SK-N-SH (cell line): ENCODE data around the gene EXOG. TPM values are rescaled to one million over a fixed set of nuclear protein-coding genes. Genes with fewer than 3 reads are reported as not detected.

ENCODE experiments used
- CTCF ChIA-PET: fragments of 300-600, 350-600 bp; formaldehyde crosslinking; extraction: SDS; loops from one replicate; lab custom pipeline; 2021; lab: Yijun Ruan, JAX
- POLR2A ChIA-PET: fragments of 350-600 bp; sonication (Branson Sonifier 250); formaldehyde crosslinking; extraction: SDS; loops from one replicate; lab custom pipeline; 2020; ENCODE audit warnings: antibody characterized with exemption, inconsistent platforms; lab: Yijun Ruan, JAX
- DNase-seq: peaks from one replicate; pipeline ENCODE4 v3.0.0; 2012
- H2AFZ ChIP-seq: fragments of 200-600 bp; sonication (generic); 2 replicates; pipeline ENCODE4 v1.8.1; 2016; ENCODE audit warnings: antibody characterized with exemption, mild to moderate bottlenecking, low read depth
- H3F3A ChIP-seq: fragments of 200-600 bp; sonication (generic); replicated peaks from 2 replicates; pipeline ENCODE3; 2016; ENCODE audit warnings: antibody characterized with exemption, mild to moderate bottlenecking; ENCODE audit not compliant: insufficient read depth
- H3K27ac ChIP-seq, 2 experiments: fragments of 200-500 bp in 1 of 2; fragments of 200-600 bp in 1 of 2; sonication (Bioruptor generic) in 1 of 2; sonication (generic), shearing (Covaris generic) in 1 of 2; 2 replicates each; pipeline versions ENCODE4 v1.5.1 to v1.6.1; 2014 to 2016; ENCODE audit warnings: low read depth in 2 of 2, inconsistent platforms in 1 of 2, low read length in 1 of 2, mild to moderate bottlenecking in 1 of 2, mixed read lengths in 1 of 2
- H3K27me3 ChIP-seq: fragments of 200-600 bp; sonication (generic), shearing (Covaris generic); 2 replicates; pipeline ENCODE4 v1.6.1; 2016; ENCODE audit warnings: mixed run types; ENCODE audit not compliant: insufficient read depth
- H3K36me3 ChIP-seq, 2 experiments: fragments of 200-500 bp in 1 of 2; fragments of 200-600 bp in 1 of 2; sonication (Bioruptor generic) in 1 of 2; sonication (generic) in 1 of 2; replicated peaks in 1 of 2; 2 replicates each; pipeline versions ENCODE3 to v1.5.1; 2014 to 2016; ENCODE audit warnings: low read length in 1 of 2, mild to moderate bottlenecking in 1 of 2; ENCODE audit not compliant: insufficient read depth in 2 of 2, control insufficient read depth in 1 of 2
- H3K4me1 ChIP-seq, 2 experiments: fragments of 200-500 bp in 1 of 2; fragments of 200-600 bp in 1 of 2; sonication (Bioruptor generic) in 1 of 2; sonication (generic), shearing (Covaris generic) in 1 of 2; 2 replicates each; pipeline versions ENCODE4 v1.5.1 to v1.6.1; 2014 to 2016; ENCODE audit warnings: low read depth in 1 of 2, low read length in 1 of 2, mixed run types in 1 of 2; ENCODE audit not compliant: insufficient read depth in 2 of 2, control insufficient read depth in 1 of 2
- H3K4me2 ChIP-seq: fragments of 200-600 bp; sonication (generic), shearing (Covaris generic); 2 replicates; pipeline ENCODE4 v1.6.1; 2017; ENCODE audit warnings: mixed run types
- H3K4me3 ChIP-seq, 2 experiments: fragments of 200-500 bp in 1 of 2; fragments of 200-600 bp in 1 of 2; sonication (Bioruptor generic) in 1 of 2; sonication (generic), shearing (Covaris generic) in 1 of 2; 2 replicates each; pipeline versions ENCODE4 v1.5.1 to v1.8.1; 2014 to 2016; ENCODE audit warnings: low read depth in 2 of 2, inconsistent platforms in 1 of 2, low read length in 1 of 2, mild to moderate bottlenecking in 1 of 2, mixed read lengths in 1 of 2, moderate library complexity in 1 of 2
- H3K79me2 ChIP-seq: fragments of 200-600 bp; sonication (generic); 2 replicates; pipeline ENCODE4 v1.8.1; 2017; ENCODE audit warnings: mild to moderate bottlenecking; ENCODE audit not compliant: insufficient read depth
- H3K9ac ChIP-seq: fragments of 200-600 bp; sonication (generic); 2 replicates; pipeline ENCODE4 v1.6.1; 2017; ENCODE audit warnings: mixed run types
- H3K9me2 ChIP-seq: fragments of 200-600 bp; sonication (generic); 2 replicates; pipeline ENCODE4 v1.6.1; 2017; ENCODE audit warnings: mixed run types
- H3K9me3 ChIP-seq: fragments of 200-600 bp; sonication (generic); 2 replicates; pipeline ENCODE4 v1.6.1; 2017; ENCODE audit warnings: mixed run types, mild to moderate bottlenecking, moderate library complexity
- H4K20me1 ChIP-seq: fragments of 200-600 bp; sonication (generic); 2 replicates; pipeline ENCODE4 v1.6.1; 2017; ENCODE audit warnings: mild to moderate bottlenecking, mixed run types; ENCODE audit not compliant: insufficient read depth
- CTCF ChIP-seq: fragments of 200-600 bp; sonication (generic); IDR thresholded peaks from 2 replicates; pipeline ENCODE4 v1.6.1; 2017; ENCODE audit warnings: antibody characterized with exemption, mild to moderate bottlenecking, moderate library complexity
- ELF1 ChIP-seq: IDR thresholded peaks from 2 replicates; pipeline ENCODE4 v1.4.0; 2012
- EZH2phosphoT487 ChIP-seq: fragments of 200-600 bp; sonication (generic); IDR thresholded peaks from 2 replicates; pipeline ENCODE4 v1.6.1; 2017; ENCODE audit warnings: low read depth, mixed run types, mild to moderate bottlenecking, antibody characterized with exemption, moderate library complexity, borderline replicate concordance
- FOXJ3 ChIP-seq: sonication (generic); formaldehyde crosslinking; IDR thresholded peaks from 2 replicates; pipeline ENCODE4 v1.5.1; 2020; ENCODE audit warnings: mild to moderate bottlenecking, missing genetic modification reagents
- FOXM1 ChIP-seq: IDR thresholded peaks from 2 replicates; pipeline ENCODE4 v1.4.0; 2012; ENCODE audit warnings: low read depth, mild to moderate bottlenecking
- GABPA ChIP-seq: IDR thresholded peaks from 2 replicates; pipeline ENCODE4 v1.4.0; 2012; ENCODE audit warnings: low read depth, mild to moderate bottlenecking
- JUND ChIP-seq: IDR thresholded peaks from 2 replicates; pipeline ENCODE4 v1.4.0; 2012
- MXI1 ChIP-seq: IDR thresholded peaks from 2 replicates; pipeline ENCODE4 v1.6.1; 2012; ENCODE audit warnings: mild to moderate bottlenecking, low read depth, low read length, improper control_type of control experiment
- RAD21 ChIP-seq: IDR thresholded peaks from 2 replicates; pipeline ENCODE4 v1.6.1; 2012; ENCODE audit warnings: mild to moderate bottlenecking, low read length
- RCOR1 ChIP-seq: fragments of 150-350 bp; IDR thresholded peaks from 2 replicates; pipeline ENCODE4 v1.6.1; 2017; ENCODE audit warnings: antibody characterized with exemption, low read length
- RFX5 ChIP-seq: IDR thresholded peaks from 2 replicates; pipeline ENCODE4 v1.6.1; 2012; ENCODE audit warnings: mild to moderate bottlenecking, improper control_type of control experiment, low read length
- SIN3A ChIP-seq: IDR thresholded peaks from 2 replicates; pipeline ENCODE4 v1.6.1; 2012; ENCODE audit warnings: low read depth, mild to moderate bottlenecking, low read length, moderate library complexity, borderline replicate concordance
- SMC3 ChIP-seq: IDR thresholded peaks from 2 replicates; pipeline ENCODE4 v1.6.1; 2012; ENCODE audit warnings: low read depth, low read length, improper control_type of control experiment
- TEAD4 ChIP-seq: IDR thresholded peaks from 2 replicates; pipeline ENCODE4 v1.4.0; 2012; ENCODE audit warnings: mild to moderate bottlenecking, borderline replicate concordance; ENCODE audit not compliant: insufficient read depth
- USF2 ChIP-seq: fragments of 150-350 bp; IDR thresholded peaks from 2 replicates; pipeline ENCODE4 v1.6.1; 2017; ENCODE audit warnings: antibody characterized with exemption, low read length, low read depth, borderline replicate concordance
- YY1 ChIP-seq: IDR thresholded peaks from 2 replicates; pipeline ENCODE4 v1.4.0; 2012; ENCODE audit warnings: low read depth, mild to moderate bottlenecking
- WGBS: methylation state at CpG from one replicate; pipeline ENCODE4 v1.1.6; 2017; ENCODE audit warnings: low lambda C conversion rate; 5-methylcytosine and 5-hydroxymethylcytosine counted together
- polyA plus RNA-seq, 3 experiments: library from polyadenylated mRNA; depleted of rRNA; stranded (reverse); fragments of >200 nt; gene quantifications; 2 replicates each; pipeline ENCODE4 v1.2.3, GENCODE V29; 2012
- TF ChIP-seq, protein P1 (sequence below): IDR thresholded peaks from 2 replicates; pipeline ENCODE4; 2012
- TF ChIP-seq, protein P2 (sequence below): IDR thresholded peaks from 2 replicates; pipeline ENCODE4 v1.4.0; 2012; ENCODE audit warnings: low read depth
- TF ChIP-seq, protein P3 (sequence below): IDR thresholded peaks from 2 replicates; pipeline ENCODE4 v1.4.0; 2012; ENCODE audit warnings: low read depth, borderline replicate concordance
- TF ChIP-seq, protein P4 (sequence below): fragments of 150-350 bp; IDR thresholded peaks from 2 replicates; pipeline ENCODE4 v1.6.1; 2016; ENCODE audit warnings: mild to moderate bottlenecking, low read depth, low read length

The EXOG gene
- polyA plus RNA-seq, 1 of the 3 experiments (the other 2 are of a cell fraction), result 6.2 TPM

- Histone ChIP-seq H3K36me3 (peaks cover 4 to 28% of the 10 kb centered on the region in 2 experiments), H3K4me2 (no peak overlapping the region), H3K79me2 (0 out of 2 replicates have a peak, but pooled peaks cover 6% of the 10 kb centered on the region), H3K4me3 (no peak overlapping the region), H3K9me2 (no peaks in the 10 kb centered on the region), H3K4me1 (peaks cover 0 to 26% of the 10 kb centered on the region in 2 experiments; a peak in 1 of 4 replicates), H3K9ac (no peak overlapping the region), H4K20me1 (0 out of 2 replicates have a peak, but pooled peaks cover 6% of the 10 kb centered on the region), H3K27me3 (no peaks in the 10 kb centered on the region), H3F3A (no peaks in the 10 kb centered on the region), H2AFZ (no peak overlapping the region), H3K9me3 (no peaks in the 10 kb centered on the region), H3K27ac (no peak overlapping the region; a peak in 1 of 4 replicates)
- WGBS, result 95% methylated on average over 19 of the region's 21 CpGs
- no peak for TF ChIP-seq EZH2phosphoT487
- no peak for TF ChIP-seq RAD21
- TF ChIP-seq FOXJ3 (CRISPR knock-in tag), result no peak
- no peak for TF ChIP-seq RFX5
- TF ChIP-seq SIN3A, result no peak
- TF ChIP-seq RCOR1, result no peak
- no peak for TF ChIP-seq CTCF
- TF ChIP-seq GABPA, result no peak
- TF ChIP-seq, protein P1, sequence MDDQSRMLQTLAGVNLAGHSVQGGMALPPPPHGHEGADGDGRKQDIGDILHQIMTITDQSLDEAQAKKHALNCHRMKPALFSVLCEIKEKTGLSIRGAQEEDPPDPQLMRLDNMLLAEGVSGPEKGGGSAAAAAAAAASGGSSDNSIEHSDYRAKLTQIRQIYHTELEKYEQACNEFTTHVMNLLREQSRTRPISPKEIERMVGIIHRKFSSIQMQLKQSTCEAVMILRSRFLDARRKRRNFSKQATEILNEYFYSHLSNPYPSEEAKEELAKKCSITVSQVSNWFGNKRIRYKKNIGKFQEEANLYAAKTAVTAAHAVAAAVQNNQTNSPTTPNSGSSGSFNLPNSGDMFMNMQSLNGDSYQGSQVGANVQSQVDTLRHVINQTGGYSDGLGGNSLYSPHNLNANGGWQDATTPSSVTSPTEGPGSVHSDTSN, result no peak
- TF ChIP-seq YY1, result no peak
- CTCF ChIA-PET, result interaction anchor here (7.7 kb wide), 1 partner anchor 132 kb away, joined by 146 read pairs; the partner anchor contains the start of gene XYLB
- POLR2A ChIA-PET, result no interaction called here
- DNase-seq, result no peak
These were observed 18.9 kb upstream of the EXOG start for GRCh38 chr3:38477057-38477820.

DNA sequence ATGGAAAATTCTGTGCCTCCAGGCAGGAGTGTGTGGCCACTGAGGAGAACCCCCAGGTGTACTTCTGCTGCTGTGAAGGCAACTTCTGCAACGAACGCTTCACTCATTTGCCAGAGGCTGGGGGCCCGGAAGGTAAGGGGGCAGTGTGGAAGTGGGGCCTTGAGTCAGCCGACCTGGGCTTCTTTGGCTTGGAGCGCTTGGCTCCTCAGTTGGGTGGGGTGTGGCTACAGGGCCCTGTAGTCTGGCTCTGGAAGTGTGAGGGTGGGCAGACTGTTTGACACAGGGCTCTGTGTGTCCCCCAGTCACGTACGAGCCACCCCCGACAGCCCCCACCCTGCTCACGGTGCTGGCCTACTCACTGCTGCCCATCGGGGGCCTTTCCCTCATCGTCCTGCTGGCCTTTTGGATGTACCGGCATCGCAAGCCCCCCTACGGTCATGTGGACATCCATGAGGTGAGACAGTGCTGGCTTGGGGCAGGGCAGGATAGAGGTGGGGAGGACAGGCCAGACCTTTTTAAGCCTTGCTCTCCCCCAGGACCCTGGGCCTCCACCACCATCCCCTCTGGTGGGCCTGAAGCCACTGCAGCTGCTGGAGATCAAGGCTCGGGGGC lies 18.2 kb upstream of the EXOG start:
- Histone ChIP-seq H3K9ac (no peak overlapping the region), H2AFZ (no peak overlapping the region), H4K20me1 (0 out of 2 replicates have a peak, but pooled peaks cover 6% of the 10 kb centered on the region), H3K27me3 (no peaks in the 10 kb centered on the region), H3K79me2 (0 out of 2 replicates have a peak, but pooled peaks cover 5% of the 10 kb centered on the region), H3K27ac (no peak overlapping the region), H3K4me3 (no peak overlapping the region), H3K9me3 (no peaks in the 10 kb centered on the region), H3K36me3 (peaks cover 7 to 35% of the 10 kb centered on the region in 2 experiments), H3K9me2 (no peaks in the 10 kb centered on the region), H3K4me2 (no peak overlapping the region), H3F3A (no peaks in the 10 kb centered on the region), H3K4me1 (peaks cover 0 to 24% of the 10 kb centered on the region in 2 experiments; a peak in 1 of 4 replicates)
- WGBS, result 100% methylated on average over 9 of the region's 15 CpGs
- DNase-seq, result no peak
- ChIA-PET POLR2A (no interaction called here), CTCF (interaction anchor here (1.4 to 7.7 kb wide), 2 partner anchors 132 to 522 kb away, joined by 3 to 146 read pairs; partner anchors contain the start of gene XYLB)
- no peak for TF ChIP-seq JUND
- TF ChIP-seq, protein P2, sequence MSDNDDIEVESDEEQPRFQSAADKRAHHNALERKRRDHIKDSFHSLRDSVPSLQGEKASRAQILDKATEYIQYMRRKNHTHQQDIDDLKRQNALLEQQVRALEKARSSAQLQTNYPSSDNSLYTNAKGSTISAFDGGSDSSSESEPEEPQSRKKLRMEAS, result no peak
- TF ChIP-seq, protein P3, sequence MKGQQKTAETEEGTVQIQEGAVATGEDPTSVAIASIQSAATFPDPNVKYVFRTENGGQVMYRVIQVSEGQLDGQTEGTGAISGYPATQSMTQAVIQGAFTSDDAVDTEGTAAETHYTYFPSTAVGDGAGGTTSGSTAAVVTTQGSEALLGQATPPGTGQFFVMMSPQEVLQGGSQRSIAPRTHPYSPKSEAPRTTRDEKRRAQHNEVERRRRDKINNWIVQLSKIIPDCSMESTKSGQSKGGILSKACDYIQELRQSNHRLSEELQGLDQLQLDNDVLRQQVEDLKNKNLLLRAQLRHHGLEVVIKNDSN, result no peak
- TF ChIP-seq YY1, result no peak
- TF ChIP-seq FOXJ3 (CRISPR knock-in tag), result no peak
- no peak for TF ChIP-seq TEAD4
- TF ChIP-seq ELF1, result no peak
- TF ChIP-seq USF2, result no peak
- no peak for TF ChIP-seq SMC3
- TF ChIP-seq MXI1, result no peak
- TF ChIP-seq, protein P4, sequence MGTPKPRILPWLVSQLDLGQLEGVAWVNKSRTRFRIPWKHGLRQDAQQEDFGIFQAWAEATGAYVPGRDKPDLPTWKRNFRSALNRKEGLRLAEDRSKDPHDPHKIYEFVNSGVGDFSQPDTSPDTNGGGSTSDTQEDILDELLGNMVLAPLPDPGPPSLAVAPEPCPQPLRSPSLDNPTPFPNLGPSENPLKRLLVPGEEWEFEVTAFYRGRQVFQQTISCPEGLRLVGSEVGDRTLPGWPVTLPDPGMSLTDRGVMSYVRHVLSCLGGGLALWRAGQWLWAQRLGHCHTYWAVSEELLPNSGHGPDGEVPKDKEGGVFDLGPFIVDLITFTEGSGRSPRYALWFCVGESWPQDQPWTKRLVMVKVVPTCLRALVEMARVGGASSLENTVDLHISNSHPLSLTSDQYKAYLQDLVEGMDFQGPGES, result no peak
- no peak for TF ChIP-seq EZH2phosphoT487
- no peak for TF ChIP-seq FOXM1
